Gastrocnemius medialis (tissue), 4 donors: ENCODE measurements around the gene KIF4A. TPM values are rescaled to one million over a fixed set of nuclear protein-coding genes. Genes with fewer than 3 reads are reported as not detected.
"Not testable (repeated sequence)": the region's sequence is repeated elsewhere in the genome, so short reads cannot be mapped to it uniquely, and the experiment has no call there.

Experiments used
- ATAC-seq, 2 donors: fragments of 150-250 bp; one replicate each; pipeline ENCODE4 v1.9.1; 2016
- DNase-seq, 2 donors: peaks; one replicate each; pipeline ENCODE4 v3.0.0-alpha.2; 2019
- H3K27ac ChIP-seq, 4 donors: fragments of 200-600 bp; sonication (generic); 1 replicate in 1 of 4; 2 replicates in 3 of 4; pipeline ENCODE4 v1.5.1; 2016 to 2018; ENCODE audit warnings: mild to moderate bottlenecking in 2 of 4, moderate library complexity in 1 of 4
- H3K27me3 ChIP-seq, 3 donors: fragments of 200-600 bp; sonication (generic) in 2 of 3; 1 replicate in 1 of 3; 2 replicates in 2 of 3; pipeline versions ENCODE4 v1.5.1 to v1.6.0; 2016 to 2019; ENCODE audit warnings: mild to moderate bottlenecking in 1 of 3, moderate library complexity in 1 of 3
- H3K36me3 ChIP-seq, 2 donors: fragments of 200-600 bp; sonication (generic) in 1 of 2; one replicate each; pipeline ENCODE4 v1.5.1; 2017 to 2018
- H3K4me1 ChIP-seq, 2 donors: fragments of 200-600 bp; sonication (generic) in 1 of 2; one replicate each; pipeline ENCODE4 v1.5.1; 2016 to 2017; ENCODE audit warnings: mild to moderate bottlenecking in 2 of 2
- H3K4me3 ChIP-seq, 4 donors: fragments of 200-600 bp; sonication (generic) in 3 of 4; 1 replicate in 1 of 4; 2 replicates in 3 of 4; pipeline ENCODE4 v1.5.1; 2016 to 2019; ENCODE audit warnings: mild to moderate bottlenecking in 2 of 4
- H3K9me3 ChIP-seq, 3 donors: fragments of 200-600 bp; sonication (generic) in 2 of 3; 1 replicate in 1 of 3; 2 replicates in 2 of 3; pipeline ENCODE4 v1.5.1; 2016 to 2019
- CTCF ChIP-seq, 5 experiments: fragments of 450-650 bp in 3 of 5; fragments of 200-600 bp in 2 of 5; sonication (generic) in 2 of 5; IDR thresholded peaks in 4 of 5; conservative IDR thresholded peaks in 1 of 5; 1 replicate in 4 of 5; 2 replicates in 1 of 5; pipeline ENCODE4 v1.5.1; 2016 to 2019; ENCODE audit warnings: antibody characterized with exemption in 5 of 5, mild to moderate bottlenecking in 3 of 5, moderate library complexity in 3 of 5
- POLR2A ChIP-seq, 2 donors: fragments of 450-650 bp; IDR thresholded peaks; one replicate each; pipeline ENCODE4 v1.6.1; 2017; ENCODE audit warnings: antibody characterized with exemption in 2 of 2, mild to moderate bottlenecking in 2 of 2, moderate library complexity in 2 of 2
- in situ Hi-C, 4 donors: fragments of 200-750 bp; cut with MboI; loops; one replicate each; pipeline versions ENCODE4 v1.15.0 to v1.8.0; 2017; ENCODE audit warnings: low sequenced_read_pairs in 4 of 4
- intact Hi-C: fragments of 100-400 bp; cut with DNase I; formaldehyde crosslinking; loops from one replicate; pipeline ENCODE4 v1.15.1; 2023; ENCODE audit warnings: low total_unique reads
- total RNA-seq, 4 donors: library from RNA; depleted of rRNA; stranded (reverse); fragments of >200 nt; gene quantifications; one replicate each; pipeline versions ENCODE4 v1.1.0 to v1.2.3, GENCODE V29; 2016

The KIF4A gene
- under 1 TPM in 2 of 4 donors, not detected in 2; 0.07 to 0.09 TPM for total RNA-seq

- Histone ChIP-seq H3K4me1 (peaks cover 3 to 9% of the 10 kb centered on the region in 2 donors), H3K9me3 (no peaks in the 10 kb centered on the region), H3K27me3 (no peaks in the 10 kb centered on the region), H3K27ac (peak within 1 kb of the TSS; percentile 64 to 72 (median 69)), H3K4me3 (peak within 1 kb of the TSS; percentile 55 to 64 (median 60)), H3K36me3 (no peaks in the 10 kb centered on the region)
- ATAC-seq (peak; percentile 85 to 99), DNase-seq (peak; percentile 56 to 72)
- in situ Hi-C loops (no loop called here), intact Hi-C loops (loop anchor here (1.0 kb wide), 1 partner anchor 144 kb away; no protein-coding TSS in a partner anchor)
- TF ChIP-seq CTCF (IDR thresholded peaks at IDR 0.05 in 4 of 5, conservative IDR thresholded peaks at IDR 0.05 in 1 of 5): no peak
- peak in 1 of 2 donors; percentile 15 for TF ChIP-seq POLR2A (IDR thresholded peaks at IDR 0.05)
These were observed at the start of gene KIF4A, which contains the start of gene PDZD11 for GRCh38 chrX:70289793-70290770. KIF4A (plus strand) TSS chrX:70290104; CDS start chrX:70290459, 355 bp downstream. PDZD11 (minus strand) TSS chrX:70289927; CDS start chrX:70289341, 586 bp downstream.

GRCh38 chrX:70240751-70241150 is 49.2 kb upstream of the KIF4A start:
- Histone ChIP-seq H3K27ac (no peak overlapping the region), H3K36me3 (no peaks in the 10 kb centered on the region), H3K27me3 (no peaks in the 10 kb centered on the region), H3K9me3 (no peaks in the 10 kb centered on the region), H3K4me1 (no peaks in the 10 kb centered on the region), H3K4me3 (no peak overlapping the region)
- DNase-seq: no peak
- in situ Hi-C loops: no loop called here
- ATAC-seq: no peak
- TF ChIP-seq POLR2A (IDR thresholded peaks at IDR 0.05) (no peak), CTCF (IDR thresholded peaks at IDR 0.05 in 4 of 5, conservative IDR thresholded peaks at IDR 0.05 in 1 of 5) (no peak)
- intact Hi-C loops: no loop called here

GRCh38 chrX:70241501-70241900 is 48.4 kb upstream of the KIF4A start:
- Histone ChIP-seq H3K27me3 (no peaks in the 10 kb centered on the region), H3K4me3 (no peak overlapping the region), H3K4me1 (no peaks in the 10 kb centered on the region), H3K27ac (no peak overlapping the region), H3K9me3 (no peaks in the 10 kb centered on the region), H3K36me3 (no peaks in the 10 kb centered on the region)
- DNase-seq (no peak), ATAC-seq (no peak)
- intact Hi-C loops: no loop called here
- TF ChIP-seq POLR2A (IDR thresholded peaks at IDR 0.05) (no peak), CTCF (IDR thresholded peaks at IDR 0.05 in 4 of 5, conservative IDR thresholded peaks at IDR 0.05 in 1 of 5) (no peak)
- in situ Hi-C loops: no loop called here

- in situ Hi-C loops, intact Hi-C loops: not testable (repeated sequence)
These were observed 46.3 kb upstream of the KIF4A start for GRCh38 chrX:70243601-70244000.

GRCh38 chrX:70244881-70245280 is 45.0 kb upstream of the KIF4A start:
- no peak for DNase-seq
- Histone ChIP-seq H3K27me3 (no peaks in the 10 kb centered on the region), H3K4me1 (no peaks in the 10 kb centered on the region), H3K36me3 (no peaks in the 10 kb centered on the region), H3K9me3 (no peaks in the 10 kb centered on the region), H3K27ac (no peak overlapping the region), H3K4me3 (no peak overlapping the region)
- intact Hi-C loops: no loop called here
- TF ChIP-seq POLR2A (IDR thresholded peaks at IDR 0.05) (no peak), CTCF (IDR thresholded peaks at IDR 0.05 in 4 of 5, conservative IDR thresholded peaks at IDR 0.05 in 1 of 5) (no peak)
- in situ Hi-C loops: no loop called here
- ATAC-seq: no peak

More at GRCh38 chrX:70243601-70244000, 46.3 kb upstream of the KIF4A start:
- not testable (repeated sequence) for DNase-seq, H3K36me3 ChIP-seq, H3K27ac ChIP-seq, H3K9me3 ChIP-seq, H3K4me1 ChIP-seq, H3K4me3 ChIP-seq, ATAC-seq, H3K27me3 ChIP-seq
